Natural killer cell treated with Interleukin-12 subunit alpha and Interleukin-12 subunit beta and Interleukin-15 and Interleukin-18, amount 100 ng/mL, for 72 hours (primary cell): ENCODE results near the gene GLIS2. TPM values are rescaled to one million over a fixed set of nuclear protein-coding genes. Genes with fewer than 3 reads are reported as not detected.
"Not testable (repeated sequence)": the region's sequence is repeated elsewhere in the genome, so short reads cannot be mapped to it uniquely, and the experiment has no call there.

ENCODE experiments used
- ATAC-seq, 2 donors: fragments of 150-1000 bp; cut with Tn5 transposase in 1 of 2; sonication (Bioruptor Pico), chemical (Tn5 transposase) in 1 of 2; 2 replicates each; pipeline ENCODE4 v1.10.0; 2021
- DNase-seq: peaks from one replicate; pipeline ENCODE4 v3.0.0; 2022; ENCODE audit warnings: low spot score
- H3K27ac Mint-ChIP-seq, 2 donors: 1 replicate in 1 of 2; 2 replicates in 1 of 2; pipeline ENCODE4 v1.8.0; 2022; ENCODE audit warnings: mixed read lengths in 2 of 2, mild to moderate bottlenecking in 1 of 2, moderate library complexity in 1 of 2
- H3K27me3 Mint-ChIP-seq, 2 donors: 1 replicate in 1 of 2; 2 replicates in 1 of 2; pipeline ENCODE4 v1.8.0; 2022; ENCODE audit warnings: mixed read lengths in 2 of 2
- H3K36me3 Mint-ChIP-seq: one replicate; pipeline ENCODE4 v1.8.0; 2022; ENCODE audit warnings: mixed read lengths
- H3K4me1 Mint-ChIP-seq, 2 donors: 1 replicate in 1 of 2; 2 replicates in 1 of 2; pipeline ENCODE4 v1.8.0; 2022; ENCODE audit warnings: low read depth in 2 of 2, mixed read lengths in 2 of 2, mild to moderate bottlenecking in 1 of 2
- H3K4me3 Mint-ChIP-seq: one replicate; pipeline ENCODE4 v1.8.0; 2022; ENCODE audit warnings: mixed read lengths
- H3K9me3 Mint-ChIP-seq: 2 replicates; pipeline ENCODE4 v1.8.0; 2022; ENCODE audit warnings: mixed read lengths
- total RNA-seq, 2 donors: library from RNA; stranded (reverse); gene quantifications; one replicate each; pipeline ENCODE4 v1.2.3, GENCODE V29; 2022

GLIS2 gene
- total RNA-seq, 2 donors from 2014 or later, result 0.31 to 0.43 TPM

- Mint-ChIP-seq H3K9me3 (no peaks in the 10 kb centered on the region), H3K27ac (no peak overlapping the region), H3K36me3 (no peaks in the 10 kb centered on the region), H3K4me1 (peaks cover 3 to 6% of the 10 kb centered on the region in 2 donors), H3K27me3 (no peaks in the 10 kb centered on the region), H3K4me3 (no peak overlapping the region)
- DNase-seq, result no peak
- ATAC-seq, result no peak
Observed at GRCh38 chr16:4339909-4340308, 24.0 kb downstream of the GLIS2 start.

DNA sequence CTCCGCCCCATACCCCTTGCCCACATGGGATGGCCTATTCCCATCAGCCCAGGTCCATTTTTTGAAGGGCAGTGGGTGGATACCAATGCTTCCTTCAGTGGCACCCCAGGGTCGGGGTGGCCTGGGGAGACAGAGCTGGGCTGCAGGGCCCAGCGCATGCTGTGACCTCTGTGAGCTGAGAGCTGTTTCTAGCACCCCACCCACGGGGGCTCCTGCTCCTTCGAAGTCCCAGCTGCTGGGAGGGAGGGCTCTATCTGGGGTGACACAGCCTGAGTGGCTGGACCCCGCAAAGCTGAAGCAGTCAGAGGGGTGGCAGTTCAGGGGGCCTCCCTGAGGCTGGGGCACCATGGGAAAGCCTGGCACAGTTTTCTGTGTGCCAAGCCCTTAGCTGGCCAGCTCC lies 24.6 kb downstream of the GLIS2 start:
- Mint-ChIP-seq H3K27me3 (no peaks in the 10 kb centered on the region), H3K36me3 (no peaks in the 10 kb centered on the region), H3K4me1 (peaks cover 4 to 7% of the 10 kb centered on the region in 2 donors), H3K27ac (no peak overlapping the region), H3K9me3 (no peaks in the 10 kb centered on the region), H3K4me3 (no peak overlapping the region)
- no peak for ATAC-seq
- no peak for DNase-seq

DNA sequence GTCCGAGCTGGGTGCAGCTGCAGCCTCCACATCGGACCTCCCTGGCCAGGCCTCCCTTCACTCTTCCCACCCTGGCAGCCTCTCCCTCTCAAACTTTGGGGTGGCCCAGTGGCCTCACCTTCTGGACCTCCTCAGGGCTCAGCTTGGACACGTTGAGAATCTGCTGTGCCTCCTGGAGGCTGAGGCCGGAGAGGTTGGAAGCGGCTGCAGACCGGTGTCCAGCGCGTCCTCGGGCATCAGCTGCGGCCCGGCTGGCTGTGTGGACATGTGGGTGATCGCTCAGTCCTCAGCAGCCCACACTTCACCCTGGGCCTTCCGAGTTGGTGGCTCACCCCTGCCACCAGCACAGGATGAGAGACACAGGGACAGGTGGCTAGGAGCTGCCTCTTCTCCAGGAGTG lies 25.4 kb downstream of the GLIS2 start:
- Mint-ChIP-seq H3K4me1 (peaks cover 4 to 13% of the 10 kb centered on the region in 2 donors), H3K27ac (no peak overlapping the region), H3K27me3 (no peaks in the 10 kb centered on the region), H3K36me3 (no peaks in the 10 kb centered on the region), H3K9me3 (no peaks in the 10 kb centered on the region), H3K4me3 (no peak overlapping the region)
- no peak for DNase-seq
- no peak for ATAC-seq

DNA sequence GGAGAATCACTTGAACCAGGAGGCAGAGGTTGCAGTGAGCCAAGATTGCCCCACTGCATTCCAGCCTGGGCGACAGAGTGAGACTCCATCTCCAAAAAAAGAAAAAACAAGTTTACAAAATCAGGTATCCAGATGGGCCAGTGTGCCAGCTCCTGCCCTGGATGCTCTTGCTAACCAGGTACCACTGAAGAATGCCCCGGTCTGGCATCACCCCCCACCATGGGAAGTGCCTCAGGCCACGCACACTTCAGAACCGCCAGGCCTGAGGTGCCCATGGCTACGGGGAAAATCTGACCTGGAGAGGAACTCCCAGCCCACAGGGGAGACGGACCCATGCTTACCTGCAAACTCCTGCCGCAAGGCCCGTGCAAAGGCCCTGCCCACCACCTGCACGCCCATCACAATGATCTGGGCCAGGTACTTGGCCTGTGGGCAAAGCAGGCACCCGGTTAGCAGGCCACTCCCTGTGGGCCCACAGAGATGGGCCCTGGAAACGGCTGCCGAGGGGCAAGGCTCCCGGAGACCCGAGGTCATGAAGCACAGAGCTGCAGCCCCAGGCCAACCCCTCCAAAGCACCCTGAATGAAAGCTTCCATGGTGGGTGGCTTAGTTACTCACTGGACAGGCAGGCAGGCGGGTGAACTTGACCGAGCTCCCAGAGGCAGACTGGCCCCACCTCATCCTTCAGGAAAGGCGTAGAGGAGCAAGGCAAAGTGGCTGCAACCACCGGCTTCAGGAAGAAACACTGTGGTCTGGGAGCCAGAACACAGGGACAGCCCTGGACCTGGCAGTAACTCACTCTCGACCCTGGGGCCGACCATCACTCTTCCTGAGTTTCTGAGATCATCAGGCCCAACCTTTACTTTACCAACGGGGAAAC lies 27.2 kb downstream of the GLIS2 start:
- no peak overlapping the region for H3K27ac Mint-ChIP-seq
- no peak overlapping the region for H3K4me3 Mint-ChIP-seq
- H3K9me3 Mint-ChIP-seq, result no peaks in the 10 kb centered on the region
- no peak for ATAC-seq
- H3K36me3 Mint-ChIP-seq, result no peaks in the 10 kb centered on the region
- H3K4me1 Mint-ChIP-seq, result peaks cover 4 to 17% of the 10 kb centered on the region in 2 donors
- no peak for DNase-seq
- no peaks in the 10 kb centered on the region for H3K27me3 Mint-ChIP-seq

GRCh38 chr16:4344300-4344982 lies 28.6 kb downstream of the GLIS2 start:
- not testable (repeated sequence) for H3K27me3 Mint-ChIP-seq, H3K9me3 Mint-ChIP-seq, H3K36me3 Mint-ChIP-seq, H3K4me3 Mint-ChIP-seq, ATAC-seq, DNase-seq
- peak overlapping the region; percentile 53 to 68 for H3K27ac Mint-ChIP-seq
- H3K4me1 Mint-ChIP-seq, result peaks cover 4 to 23% of the 10 kb centered on the region in 2 donors

DNA sequence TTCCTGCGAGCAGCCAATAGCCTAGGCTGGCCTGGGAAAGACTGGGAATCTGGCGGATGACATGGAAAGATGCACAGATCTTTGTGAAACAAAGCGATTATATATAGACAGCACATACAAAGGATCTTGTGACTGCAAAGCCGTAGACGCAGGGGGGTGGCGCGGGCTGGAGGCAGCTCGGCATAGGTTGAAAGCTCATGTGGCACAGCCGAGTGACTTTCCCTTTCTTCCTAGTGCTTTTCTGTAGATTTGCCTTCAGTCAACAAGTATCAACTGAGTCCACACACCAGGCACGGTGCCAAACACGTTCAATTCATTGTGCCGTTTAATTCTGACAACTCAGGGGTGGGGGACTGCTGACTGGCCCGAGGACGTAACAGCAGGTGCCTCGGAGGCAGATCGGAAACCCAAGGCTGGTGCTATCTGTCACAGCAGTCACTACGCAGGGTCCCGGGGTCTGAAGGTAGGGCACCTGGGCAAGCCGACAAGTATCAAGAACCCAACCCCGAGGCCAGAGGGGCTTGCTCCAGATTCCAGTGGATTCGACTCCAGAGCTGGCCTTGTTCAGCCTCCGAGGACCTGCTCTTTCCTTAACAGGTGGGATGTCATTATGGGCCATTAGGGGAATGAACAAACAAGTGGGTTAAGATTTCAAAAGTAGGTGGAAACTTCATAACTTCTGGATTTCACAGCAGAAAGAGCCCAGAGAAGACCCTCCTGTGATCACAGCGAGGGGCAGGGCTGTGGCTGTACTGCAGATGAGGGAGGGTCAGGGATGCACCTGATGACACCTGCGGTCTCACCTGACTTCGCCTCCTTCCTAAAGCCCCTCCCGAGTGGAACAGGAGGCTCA lies 29.3 kb downstream of the GLIS2 start:
- DNase-seq, result no peak
- H3K4me1 Mint-ChIP-seq, result peaks cover 4 to 23% of the 10 kb centered on the region in 2 donors
- H3K27me3 Mint-ChIP-seq, result no peaks in the 10 kb centered on the region
- H3K36me3 Mint-ChIP-seq, result no peaks in the 10 kb centered on the region
- peak overlapping the region in 1 of 2 donors; percentile 53 for H3K27ac Mint-ChIP-seq
- H3K9me3 Mint-ChIP-seq, result no peaks in the 10 kb centered on the region
- no peak overlapping the region for H3K4me3 Mint-ChIP-seq
- ATAC-seq, result no peak

GRCh38 chr16:4345836-4346781 lies 30.2 kb downstream of the GLIS2 start:
- Mint-ChIP-seq H3K9me3 (no peaks in the 10 kb centered on the region), H3K27ac (peak overlapping the region; percentile 29 to 53), H3K27me3 (no peaks in the 10 kb centered on the region), H3K4me1 (peaks cover 4 to 23% of the 10 kb centered on the region in 2 donors), H3K4me3 (no peak overlapping the region), H3K36me3 (no peaks in the 10 kb centered on the region)
- ATAC-seq (peak; percentile 41 to 54), DNase-seq (no peak)

DNA sequence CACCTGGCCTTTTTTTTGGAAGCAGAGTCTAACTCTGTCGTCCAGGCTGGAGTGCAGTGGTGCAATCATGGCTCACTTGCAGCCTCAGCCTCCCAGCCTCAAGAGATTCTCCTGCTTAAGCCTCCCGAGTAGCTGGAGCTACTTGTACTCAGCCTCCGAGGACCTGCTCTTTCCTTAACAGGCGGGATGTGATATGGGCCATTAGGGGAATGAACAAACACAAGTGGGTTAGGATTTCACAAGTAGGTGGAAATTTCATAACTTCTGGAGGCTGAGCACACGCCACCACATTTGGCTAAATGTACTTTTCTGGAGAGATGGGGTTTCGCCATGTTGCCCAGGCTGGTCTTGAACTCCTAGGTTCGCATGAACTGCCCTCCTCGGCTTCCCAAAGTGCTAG lies 31.1 kb downstream of the GLIS2 start:
- Mint-ChIP-seq H3K36me3 (no peaks in the 10 kb centered on the region), H3K27me3 (no peaks in the 10 kb centered on the region), H3K4me3 (no peak overlapping the region), H3K27ac (peak overlapping the region; percentile 18 to 29), H3K9me3 (no peaks in the 10 kb centered on the region), H3K4me1 (peaks cover 10 to 25% of the 10 kb centered on the region in 2 donors)
- ATAC-seq (no peak), DNase-seq (no peak)

- no peak overlapping the region for H3K4me3 Mint-ChIP-seq
- no peak for DNase-seq
- ATAC-seq, result no peak
- H3K9me3 Mint-ChIP-seq, result no peaks in the 10 kb centered on the region
- H3K36me3 Mint-ChIP-seq, result no peaks in the 10 kb centered on the region
- H3K4me1 Mint-ChIP-seq, result peaks cover 10 to 25% of the 10 kb centered on the region in 2 donors
- peak overlapping the region in 1 of 2 donors; percentile 72 for H3K27ac Mint-ChIP-seq
- no peaks in the 10 kb centered on the region for H3K27me3 Mint-ChIP-seq
Observed at GRCh38 chr16:4347765-4348509, 32.1 kb downstream of the GLIS2 start.

DNA sequence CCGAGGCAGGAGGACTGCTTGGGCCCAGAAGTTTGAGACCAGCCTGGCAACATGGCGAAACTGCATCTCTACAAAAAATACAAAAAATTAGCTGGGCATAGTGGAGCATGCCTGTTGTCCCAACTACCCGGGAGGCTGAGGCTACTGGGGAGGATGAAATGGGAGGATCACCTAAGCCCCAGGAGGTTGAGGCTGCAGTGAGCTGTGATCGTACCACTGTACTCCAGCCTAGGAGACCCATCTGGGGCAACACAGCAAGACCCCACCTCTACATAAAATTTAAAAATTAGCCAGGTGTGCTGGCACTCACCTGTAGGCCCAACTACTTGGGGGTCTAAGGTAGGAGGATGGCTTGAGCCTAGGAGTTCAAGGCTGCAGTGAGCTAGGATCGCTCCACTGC lies 33.5 kb downstream of the GLIS2 start:
- H3K36me3 Mint-ChIP-seq, result no peaks in the 10 kb centered on the region
- H3K4me1 Mint-ChIP-seq, result peaks cover 10 to 22% of the 10 kb centered on the region in 2 donors

DNA sequence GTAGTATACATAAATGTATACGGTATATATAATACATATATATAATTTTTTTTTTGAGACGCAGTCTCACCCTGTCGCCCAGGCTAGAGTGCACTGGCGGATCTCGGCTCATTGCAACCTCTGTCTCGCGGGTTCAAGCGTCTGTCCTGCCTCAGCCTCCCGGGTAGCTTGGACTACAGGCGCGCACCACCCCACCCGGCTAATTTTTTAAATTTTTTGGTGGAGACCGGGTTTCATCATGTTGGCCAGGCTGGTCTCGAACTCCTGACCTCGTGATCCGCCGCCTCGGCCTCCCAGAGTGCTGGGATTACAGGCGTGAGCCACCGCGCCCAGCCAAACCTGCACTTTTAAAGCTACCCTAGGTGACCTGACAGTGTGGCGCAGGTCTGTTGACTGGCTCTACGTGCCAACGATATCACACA lies 34.5 kb downstream of the GLIS2 start:
- Mint-ChIP-seq H3K27ac (peak overlapping the region; percentile 80 to 84), H3K9me3 (no peaks in the 10 kb centered on the region), H3K4me3 (peak overlapping the region; percentile 89), H3K4me1 (peaks cover 5 to 21% of the 10 kb centered on the region in 2 donors), H3K27me3 (no peaks in the 10 kb centered on the region), H3K36me3 (no peaks in the 10 kb centered on the region)
- ATAC-seq, result peak in 1 of 2 donors; percentile 10
- DNase-seq, result no peak

More for the DNA sequence above, 33.5 kb downstream of the GLIS2 start:
- no peak for ATAC-seq
- DNase-seq, result no peak
- H3K9me3 Mint-ChIP-seq, result no peaks in the 10 kb centered on the region
- H3K4me3 Mint-ChIP-seq, result peak overlapping the region; percentile 30
- no peaks in the 10 kb centered on the region for H3K27me3 Mint-ChIP-seq
- H3K27ac Mint-ChIP-seq, result no peak overlapping the region
